Chondrocyte (in vitro differentiated cells): Measurements from ENCODE around the gene MRPL23. TPM values are rescaled to one million over a fixed set of nuclear protein-coding genes. Genes with fewer than 3 reads are reported as not detected.

Source experiments
- DNase-seq: peaks from one replicate; pipeline ENCODE4 v3.0.0; 2021; ENCODE audit warnings: mixed read lengths, low spot score
- H3K27ac Mint-ChIP-seq: one replicate; pipeline ENCODE4 v1.8.0; 2021; ENCODE audit warnings: mild to moderate bottlenecking, moderate library complexity, mixed read lengths; ENCODE audit not compliant: unreplicated experiment
- H3K27me3 Mint-ChIP-seq: 2 replicates; pipeline ENCODE4 v1.8.0; 2021; ENCODE audit warnings: low read depth, mixed read lengths
- H3K36me3 Mint-ChIP-seq: 2 replicates; pipeline ENCODE4 v1.8.0; 2021; ENCODE audit warnings: low read depth, mixed read lengths
- H3K4me1 Mint-ChIP-seq: 2 replicates; pipeline ENCODE4 v1.8.0; 2021; ENCODE audit warnings: low read depth, mild to moderate bottlenecking, mixed read lengths
- H3K4me3 Mint-ChIP-seq: one replicate; pipeline ENCODE4 v1.8.0; 2021; ENCODE audit warnings: mild to moderate bottlenecking, moderate library complexity, mixed read lengths; ENCODE audit not compliant: unreplicated experiment
- H3K9me3 Mint-ChIP-seq: 2 replicates; pipeline ENCODE4 v1.8.0; 2021; ENCODE audit warnings: low read depth, mixed read lengths
- total RNA-seq: library from RNA; stranded (reverse); gene quantifications from 3 replicates; pipeline ENCODE4 v1.2.1, GENCODE V29; 2021
- TF ChIP-seq, protein P1 (sequence below): fragments of 200-600 bp; sonication (generic); IDR thresholded peaks from 2 replicates; pipeline ENCODE4 v1.5.0; 2021; ENCODE audit warnings: antibody characterized with exemption, mild to moderate bottlenecking, moderate library complexity

The MRPL23 gene
- total RNA-seq, 1 donor from 2014 or later: 22.8 TPM

DNA sequence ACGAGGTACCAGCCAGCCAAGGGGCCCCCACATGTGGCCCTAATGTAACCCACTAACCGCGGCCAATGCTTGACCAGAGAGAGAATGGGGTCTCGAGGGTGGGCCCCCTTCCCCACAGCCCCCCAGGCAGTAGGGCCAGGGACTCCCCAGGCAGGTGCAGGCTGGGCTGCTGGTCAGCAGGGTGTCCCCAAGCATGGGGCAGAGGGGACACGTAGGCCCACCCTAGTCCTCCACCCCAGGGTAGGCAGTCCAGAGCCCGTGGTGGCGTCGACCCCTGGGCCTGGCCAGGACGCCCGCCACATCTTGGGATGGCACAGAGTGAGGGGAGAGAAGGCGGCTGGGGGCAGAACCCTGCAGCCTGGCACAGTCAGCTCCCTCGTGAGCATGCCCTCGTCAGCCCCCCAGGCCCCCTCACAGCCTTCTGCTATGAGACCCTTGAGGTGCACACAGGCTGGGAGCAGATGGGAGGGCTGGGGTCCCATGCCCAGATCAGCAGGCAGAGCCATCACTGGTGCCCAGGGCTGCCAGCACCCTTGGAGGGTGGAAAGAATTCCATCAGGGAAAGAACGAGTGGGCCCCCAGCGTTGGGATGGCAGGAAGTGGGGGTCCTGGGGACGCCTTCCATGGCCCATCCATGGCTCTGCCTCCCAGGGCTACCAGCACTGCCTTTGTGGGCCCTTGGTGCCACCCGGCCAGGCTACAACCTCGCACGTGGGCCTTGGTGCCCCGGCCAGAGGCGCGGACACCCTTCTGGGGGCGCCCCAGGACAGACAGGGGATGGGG is 21.6 kb upstream of the MRPL23 start:
- Mint-ChIP-seq H3K27me3 (no peaks in the 10 kb centered on the region), H3K36me3 (no peaks in the 10 kb centered on the region), H3K9me3 (no peaks in the 10 kb centered on the region), H3K4me3 (no peak overlapping the region), H3K4me1 (no peaks in the 10 kb centered on the region), H3K27ac (no peak overlapping the region)
- DNase-seq: peak; percentile 80
- TF ChIP-seq, protein P1, sequence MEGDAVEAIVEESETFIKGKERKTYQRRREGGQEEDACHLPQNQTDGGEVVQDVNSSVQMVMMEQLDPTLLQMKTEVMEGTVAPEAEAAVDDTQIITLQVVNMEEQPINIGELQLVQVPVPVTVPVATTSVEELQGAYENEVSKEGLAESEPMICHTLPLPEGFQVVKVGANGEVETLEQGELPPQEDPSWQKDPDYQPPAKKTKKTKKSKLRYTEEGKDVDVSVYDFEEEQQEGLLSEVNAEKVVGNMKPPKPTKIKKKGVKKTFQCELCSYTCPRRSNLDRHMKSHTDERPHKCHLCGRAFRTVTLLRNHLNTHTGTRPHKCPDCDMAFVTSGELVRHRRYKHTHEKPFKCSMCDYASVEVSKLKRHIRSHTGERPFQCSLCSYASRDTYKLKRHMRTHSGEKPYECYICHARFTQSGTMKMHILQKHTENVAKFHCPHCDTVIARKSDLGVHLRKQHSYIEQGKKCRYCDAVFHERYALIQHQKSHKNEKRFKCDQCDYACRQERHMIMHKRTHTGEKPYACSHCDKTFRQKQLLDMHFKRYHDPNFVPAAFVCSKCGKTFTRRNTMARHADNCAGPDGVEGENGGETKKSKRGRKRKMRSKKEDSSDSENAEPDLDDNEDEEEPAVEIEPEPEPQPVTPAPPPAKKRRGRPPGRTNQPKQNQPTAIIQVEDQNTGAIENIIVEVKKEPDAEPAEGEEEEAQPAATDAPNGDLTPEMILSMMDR: no peak

DNA sequence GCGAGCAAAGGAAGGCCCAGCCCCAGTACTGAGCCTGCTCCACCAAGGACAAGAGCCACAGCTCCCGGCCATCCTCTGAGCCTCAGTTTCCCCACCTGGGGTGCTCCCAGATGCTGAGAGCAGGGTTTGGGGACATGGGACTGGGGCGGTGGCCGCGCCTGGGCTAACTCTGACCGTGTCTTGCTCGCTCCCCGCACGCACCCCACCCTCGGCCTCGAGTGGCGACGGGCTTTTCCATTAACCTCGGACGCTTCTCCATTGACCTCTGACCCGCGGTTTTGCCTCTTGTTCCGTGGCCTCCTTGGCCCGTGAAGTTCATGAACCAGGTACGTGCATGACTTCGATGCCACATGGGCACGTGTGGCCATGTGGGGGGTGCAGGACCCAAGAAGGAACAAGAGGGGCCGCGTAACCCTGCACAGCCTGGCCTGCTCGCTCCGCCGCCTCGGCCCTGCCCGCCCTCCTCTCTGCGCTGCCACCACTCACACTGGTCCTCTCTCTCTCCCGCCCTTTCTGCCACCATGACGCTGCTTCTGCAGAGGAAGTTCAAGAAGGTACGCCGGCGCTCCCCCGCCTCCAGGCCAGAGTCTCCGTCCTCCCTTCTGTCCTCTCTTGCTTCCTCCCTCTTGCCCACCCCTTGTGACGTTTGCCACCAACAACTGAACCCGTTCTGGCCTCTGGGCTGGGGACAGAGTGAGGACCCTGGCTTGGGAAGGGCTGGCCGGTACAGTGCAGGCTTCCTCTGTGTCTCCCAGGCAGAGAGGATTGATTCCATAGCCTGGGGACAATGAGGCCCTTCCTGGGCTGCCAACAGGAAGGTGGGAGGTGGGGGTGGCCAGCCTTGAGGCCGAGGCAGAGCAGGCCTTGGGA is 20.7 kb upstream of the MRPL23 start:
- peak; percentile 83 for DNase-seq
- TF ChIP-seq, protein P1: no peak
- Mint-ChIP-seq H3K9me3 (no peaks in the 10 kb centered on the region), H3K27me3 (no peaks in the 10 kb centered on the region), H3K4me3 (no peak overlapping the region), H3K4me1 (peaks cover 4% of the 10 kb centered on the region), H3K27ac (no peak overlapping the region), H3K36me3 (no peaks in the 10 kb centered on the region)

DNA sequence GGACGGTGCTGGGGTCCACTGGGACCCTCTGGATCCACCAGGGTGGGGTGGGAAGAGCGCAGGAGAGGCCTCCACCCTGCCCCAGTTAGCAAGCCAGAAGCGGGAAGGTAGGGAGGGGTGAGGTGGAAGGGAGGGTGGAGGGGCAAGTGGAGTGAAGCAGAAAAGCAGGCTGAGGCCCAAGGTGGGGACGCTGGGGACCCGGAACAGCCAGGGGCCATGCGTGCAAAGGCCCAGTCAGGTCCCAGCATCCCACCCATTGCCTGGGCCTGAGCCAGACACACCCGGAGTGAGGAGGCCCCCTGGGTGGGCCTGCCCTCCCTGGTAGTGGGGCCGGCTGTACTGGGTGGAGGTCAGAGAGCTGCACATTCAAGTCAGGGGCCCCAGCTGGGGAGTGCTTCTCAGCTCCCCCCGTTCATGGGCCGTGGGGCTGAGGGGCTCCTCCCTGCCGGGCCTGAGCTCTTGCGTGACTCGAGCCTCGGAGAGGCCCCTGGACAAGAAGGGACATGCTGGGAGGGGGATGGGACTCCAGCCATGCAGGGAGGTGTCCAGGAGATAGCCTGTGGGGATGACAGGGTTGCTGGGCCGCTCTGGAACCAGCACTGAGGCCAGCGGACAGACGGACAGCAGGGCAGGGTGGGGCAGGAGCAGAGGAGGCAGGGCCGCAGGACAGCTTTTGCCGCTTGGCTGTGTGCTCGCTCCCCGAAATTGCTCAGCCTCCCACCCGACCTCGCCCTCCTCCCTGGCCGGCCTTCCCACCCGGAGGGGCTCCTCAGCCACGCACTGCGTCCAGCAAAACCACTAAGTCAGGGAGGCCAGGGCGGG is 19.9 kb upstream of the MRPL23 start:
- Mint-ChIP-seq H3K27me3 (no peaks in the 10 kb centered on the region), H3K36me3 (no peaks in the 10 kb centered on the region), H3K27ac (no peak overlapping the region), H3K9me3 (no peaks in the 10 kb centered on the region), H3K4me1 (peaks cover 9% of the 10 kb centered on the region), H3K4me3 (no peak overlapping the region)
- peak; percentile 85 for DNase-seq
- TF ChIP-seq, protein P1: no peak

DNA sequence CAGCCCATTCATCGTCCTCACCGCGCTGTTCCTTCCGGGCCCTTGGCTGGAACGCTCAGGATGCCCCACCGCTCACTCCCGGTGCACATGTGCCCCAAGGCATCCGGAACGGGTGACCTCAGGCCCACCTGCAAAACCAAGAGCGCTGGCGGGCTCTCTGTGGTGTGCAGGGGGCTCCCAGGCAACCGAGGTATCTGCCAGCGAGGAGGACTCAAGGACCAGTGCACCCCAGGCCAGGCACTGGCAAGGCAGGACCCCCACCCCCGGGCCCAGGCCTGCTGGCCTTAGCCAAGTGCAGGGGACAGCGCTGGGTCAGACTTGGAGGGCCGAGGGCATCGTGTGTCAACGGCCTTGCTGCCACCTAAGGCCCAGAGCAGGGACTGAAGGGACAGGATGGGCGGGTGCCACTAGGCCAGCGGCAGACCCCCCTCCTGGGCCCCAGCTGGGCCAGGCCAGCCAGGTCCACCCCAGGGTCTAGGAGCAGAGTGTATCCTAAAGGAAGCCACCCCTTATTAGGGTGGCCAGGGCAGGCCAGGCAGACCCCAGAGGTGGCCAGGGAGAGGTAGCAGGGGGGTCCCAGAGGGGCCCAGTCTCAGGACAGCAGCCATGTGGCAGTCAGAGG is 19.2 kb upstream of the MRPL23 start:
- Mint-ChIP-seq H3K36me3 (no peaks in the 10 kb centered on the region), H3K4me1 (peaks cover 9% of the 10 kb centered on the region), H3K4me3 (no peak overlapping the region), H3K9me3 (no peaks in the 10 kb centered on the region), H3K27ac (no peak overlapping the region), H3K27me3 (no peaks in the 10 kb centered on the region)
- DNase-seq: peak; percentile 83
- TF ChIP-seq, protein P1: no peak
